ENCODE measurements around the gene HDAC10. TPM values are rescaled to one million over a fixed set of nuclear protein-coding genes. Genes with fewer than 3 reads are reported as not detected.

The HDAC10 gene
- total and polyA plus RNA-seq, 7 donors, result 7.2 to 47.4 (median 12.5) TPM

GRCh38 chr22:50260434-50260800 is 9.4 kb upstream of the HDAC10 start:
- no peak for TF ChIP-seq POLR2A (IDR thresholded peaks at IDR 0.05)
- no peak for TF ChIP-seq EP300 (IDR thresholded peaks at IDR 0.05)
- no peak for TF ChIP-seq CTCF (IDR thresholded peaks at IDR 0.05)
- no peak for TF ChIP-seq POLR2AphosphoS5 (IDR thresholded peaks at IDR 0.05)
- DNase-seq, result no peak
- Histone ChIP-seq H3K27me3 (peaks cover 17 to 74% (median 46%) of the 10 kb centered on the region in 3 donors), H3K4me3 (peak overlapping the region in 3 of 4 donors; percentile 38 to 53 (median 50)), H3K4me1 (peaks cover 0 to 20% (median 18%) of the 10 kb centered on the region in 4 donors), H3K36me3 (no peaks in the 10 kb centered on the region), H3K9me3 (no peaks in the 10 kb centered on the region), H3K27ac (peak overlapping the region in 2 of 4 donors; percentile 39 to 52)
- 11 to 31% methylated on average over 11 of the region's 11 CpGs for WGBS, 2 donors
- intact Hi-C loops (cut with DNase I), result no loop called here

- intact Hi-C loops (cut with DNase I), result no loop called here
- Histone ChIP-seq H3K36me3 (no peaks in the 10 kb centered on the region), H3K9me3 (no peaks in the 10 kb centered on the region), H3K27ac (no peak overlapping the region), H3K27me3 (peaks cover 17 to 74% (median 46%) of the 10 kb centered on the region in 3 donors), H3K4me3 (no peak overlapping the region), H3K4me1 (peaks cover 0 to 20% (median 18%) of the 10 kb centered on the region in 4 donors)
- no peak for DNase-seq
- 82 to 94% methylated on average over 15 of the region's 15 CpGs for WGBS, 2 donors
- no peak for TF ChIP-seq CTCF (IDR thresholded peaks at IDR 0.05)
- no peak for TF ChIP-seq POLR2AphosphoS5 (IDR thresholded peaks at IDR 0.05)
- TF ChIP-seq POLR2A (IDR thresholded peaks at IDR 0.05), result no peak
- TF ChIP-seq EP300 (IDR thresholded peaks at IDR 0.05), result no peak
Observed at GRCh38 chr22:50259302-50259701, 8.2 kb upstream of the HDAC10 start.

DNA sequence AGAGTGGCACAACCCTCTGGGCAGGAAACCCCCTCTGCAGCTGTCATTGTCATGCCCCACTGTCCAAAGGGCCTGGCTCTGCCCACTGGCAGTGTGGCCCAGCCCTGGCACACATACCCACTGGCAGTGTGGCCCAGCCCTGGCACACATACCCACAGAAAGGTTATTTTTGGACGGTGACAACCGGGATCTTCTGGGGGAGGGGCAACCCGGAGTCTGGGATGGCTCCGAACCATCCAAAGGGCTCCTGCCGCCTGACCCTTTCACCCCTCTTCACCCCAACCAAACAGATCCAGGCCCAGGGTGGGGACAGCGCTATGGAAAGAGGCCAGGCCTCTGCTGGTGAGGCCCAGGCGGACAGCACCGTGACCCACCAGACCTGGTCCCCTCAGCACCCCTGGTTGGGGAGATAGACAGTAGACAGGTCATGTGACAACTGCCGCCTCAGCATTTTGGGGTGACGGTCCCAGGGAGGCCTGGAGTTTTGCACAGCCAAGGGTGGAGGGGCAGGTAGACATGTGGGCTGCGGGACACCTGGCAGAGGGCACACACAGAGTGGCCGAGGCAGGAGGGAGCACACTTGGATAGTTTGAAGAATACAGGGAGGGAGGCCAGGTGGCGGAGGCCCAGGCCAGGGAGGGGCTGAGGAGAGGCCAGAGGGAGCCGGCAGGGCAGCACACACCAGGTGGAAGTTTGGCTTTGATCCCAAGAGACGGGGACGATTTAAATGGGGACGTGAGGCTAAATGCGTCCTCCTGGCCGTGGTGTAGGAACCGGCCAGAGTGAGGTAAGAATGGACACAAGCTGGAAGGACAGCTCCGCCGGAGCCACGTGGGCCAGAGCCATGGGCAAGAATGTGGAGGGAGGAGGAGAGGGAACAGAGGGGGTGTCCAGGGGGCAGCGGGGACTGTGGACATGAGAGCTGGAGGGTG is 7.6 kb upstream of the HDAC10 start:
- intact Hi-C loops (cut with DNase I), result no loop called here
- 56 to 87% methylated on average over 24 of the region's 24 CpGs for WGBS, 2 donors
- Histone ChIP-seq H3K4me3 (no peak overlapping the region), H3K9me3 (no peaks in the 10 kb centered on the region), H3K4me1 (peaks cover 0 to 20% (median 18%) of the 10 kb centered on the region in 4 donors), H3K36me3 (no peaks in the 10 kb centered on the region), H3K27ac (no peak overlapping the region), H3K27me3 (peaks cover 17 to 70% (median 45%) of the 10 kb centered on the region in 3 donors)
- DNase-seq, result no peak
- TF ChIP-seq POLR2A (IDR thresholded peaks at IDR 0.05) (no peak), EP300 (IDR thresholded peaks at IDR 0.05) (no peak), CTCF (IDR thresholded peaks at IDR 0.05) (no peak), POLR2AphosphoS5 (IDR thresholded peaks at IDR 0.05) (no peak)

GRCh38 chr22:50257451-50258360 is 6.6 kb upstream of the HDAC10 start:
- intact Hi-C loops (cut with DNase I), result no loop called here
- no peak for DNase-seq

More at GRCh38 chr22:50257451-50258360, 6.6 kb upstream of the HDAC10 start:
- Histone ChIP-seq H3K4me1 (peaks cover 0 to 20% (median 18%) of the 10 kb centered on the region in 4 donors), H3K27ac (no peak overlapping the region), H3K9me3 (no peaks in the 10 kb centered on the region), H3K36me3 (no peaks in the 10 kb centered on the region), H3K4me3 (no peak overlapping the region), H3K27me3 (peaks cover 12 to 61% (median 36%) of the 10 kb centered on the region in 3 donors)
- TF ChIP-seq EP300 (IDR thresholded peaks at IDR 0.05) (no peak), CTCF (IDR thresholded peaks at IDR 0.05) (no peak), POLR2AphosphoS5 (IDR thresholded peaks at IDR 0.05) (no peak), POLR2A (IDR thresholded peaks at IDR 0.05) (no peak)
- 35 to 77% methylated on average over 31 of the region's 31 CpGs for WGBS, 2 donors
